HG02840 (cell line): Measurements from ENCODE around the gene ASGR2.
"Not testable (repeated sequence)": the region's sequence is repeated elsewhere in the genome, so short reads cannot be mapped to it uniquely, and the experiment has no call there.

ENCODE experiments used
- ATAC-seq: cut with Tn5 transposase; IDR thresholded peaks from one replicate; pipeline ENCODE4 v1.9.1; 2021; ENCODE audit warnings: mild to moderate bottlenecking, moderate library complexity, moderate number of reproducible peaks; ENCODE audit not compliant: unreplicated experiment, low FRiP score

ASGR2 gene, protein sequence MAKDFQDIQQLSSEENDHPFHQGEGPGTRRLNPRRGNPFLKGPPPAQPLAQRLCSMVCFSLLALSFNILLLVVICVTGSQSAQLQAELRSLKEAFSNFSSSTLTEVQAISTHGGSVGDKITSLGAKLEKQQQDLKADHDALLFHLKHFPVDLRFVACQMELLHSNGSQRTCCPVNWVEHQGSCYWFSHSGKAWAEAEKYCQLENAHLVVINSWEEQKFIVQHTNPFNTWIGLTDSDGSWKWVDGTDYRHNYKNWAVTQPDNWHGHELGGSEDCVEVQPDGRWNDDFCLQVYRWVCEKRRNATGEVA

DNA sequence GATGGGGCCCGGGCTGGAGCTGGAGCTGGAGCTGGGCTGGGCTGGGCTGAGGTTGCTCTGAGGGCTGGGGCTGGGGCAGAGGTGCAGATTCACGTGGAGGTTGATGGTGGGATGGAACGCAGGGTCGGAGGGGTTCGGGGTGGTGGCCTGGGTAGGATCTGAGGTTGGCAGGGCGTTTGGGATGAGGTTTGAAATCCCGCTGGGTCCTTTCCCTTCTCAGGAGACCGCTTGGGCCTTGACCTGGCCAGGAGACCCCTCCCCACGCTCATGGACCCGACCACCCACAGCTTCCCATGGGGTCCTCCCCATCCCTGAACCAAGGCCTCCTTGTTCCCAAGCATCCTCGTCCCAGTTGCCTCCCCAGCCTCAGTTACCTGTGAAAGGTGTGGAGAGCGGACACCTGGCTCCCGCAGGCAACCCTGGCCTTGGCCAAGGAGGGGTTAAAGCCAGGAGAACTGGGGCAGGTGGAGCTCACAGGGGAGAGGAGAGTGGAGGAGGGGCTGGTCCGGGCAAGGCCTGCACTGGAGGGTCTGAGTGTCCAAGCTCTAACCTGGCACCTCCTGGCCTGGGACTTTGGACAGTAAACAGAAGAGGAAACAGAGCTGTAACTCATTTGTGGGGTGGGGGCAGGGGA, at the start of gene ASGR2:
Gene ASGR2 (minus strand): TSS at position 582 of the 634 bp plus-strand sequence. CDS start 582 bp downstream, outside the sequence.
- ATAC-seq, result no peak

- not testable (repeated sequence) for ATAC-seq
Observed at GRCh38 chr17:7159571-7159970, 44.9 kb upstream of the ASGR2 start.

GRCh38 chr17:7158424-7158823, 43.8 kb upstream of the ASGR2 start:
- ATAC-seq, result not testable (repeated sequence)

DNA sequence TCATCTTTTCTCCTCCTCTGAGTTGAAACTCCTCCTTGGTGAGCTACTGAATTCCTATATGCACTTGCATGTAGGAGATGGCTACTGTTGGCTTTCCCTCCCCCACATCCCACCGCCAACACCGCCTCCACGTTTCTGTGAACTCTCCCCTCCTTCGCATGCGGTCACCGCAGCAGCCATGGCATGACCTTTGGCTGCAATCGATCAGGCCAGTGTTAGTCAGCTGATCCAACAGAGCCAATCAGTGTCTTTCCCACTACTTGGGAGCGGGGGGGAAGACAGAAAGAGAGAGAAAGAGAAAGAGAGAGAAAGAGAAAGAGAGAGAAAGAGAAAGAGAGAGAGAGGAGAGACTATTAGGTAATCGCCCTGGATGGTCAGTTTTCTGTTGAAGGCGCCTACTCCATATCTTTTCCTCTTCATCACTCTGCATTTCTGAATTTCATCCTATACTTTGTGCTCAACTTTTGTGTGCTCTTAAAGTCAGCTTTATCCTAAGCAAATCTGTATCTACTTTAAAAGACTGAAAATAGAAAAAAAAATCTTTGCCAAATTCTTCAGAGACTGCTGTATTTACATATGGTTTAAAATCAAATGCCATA, 41.8 kb upstream of the ASGR2 start:
- no peak for ATAC-seq

DNA sequence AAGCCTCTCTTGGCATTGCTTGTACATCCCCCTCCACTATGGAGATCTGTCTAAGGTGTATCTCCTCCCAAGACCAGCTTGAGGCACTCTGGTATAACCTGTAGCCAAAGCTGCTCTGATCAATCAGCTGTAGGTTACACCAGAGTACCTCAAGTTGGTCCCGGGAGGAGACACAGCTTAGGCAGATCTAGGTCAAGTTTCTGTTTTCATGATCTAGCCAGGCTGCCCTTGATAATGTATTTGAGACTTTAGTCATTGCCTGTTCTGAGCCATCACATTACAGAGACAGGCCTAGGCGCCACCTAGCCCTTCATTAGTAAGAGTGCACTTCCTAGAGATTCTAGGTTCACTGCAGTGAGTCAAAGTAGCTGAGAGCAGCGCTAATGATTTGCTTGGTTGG, 33.1 kb upstream of the ASGR2 start:
- ATAC-seq, result no peak

DNA sequence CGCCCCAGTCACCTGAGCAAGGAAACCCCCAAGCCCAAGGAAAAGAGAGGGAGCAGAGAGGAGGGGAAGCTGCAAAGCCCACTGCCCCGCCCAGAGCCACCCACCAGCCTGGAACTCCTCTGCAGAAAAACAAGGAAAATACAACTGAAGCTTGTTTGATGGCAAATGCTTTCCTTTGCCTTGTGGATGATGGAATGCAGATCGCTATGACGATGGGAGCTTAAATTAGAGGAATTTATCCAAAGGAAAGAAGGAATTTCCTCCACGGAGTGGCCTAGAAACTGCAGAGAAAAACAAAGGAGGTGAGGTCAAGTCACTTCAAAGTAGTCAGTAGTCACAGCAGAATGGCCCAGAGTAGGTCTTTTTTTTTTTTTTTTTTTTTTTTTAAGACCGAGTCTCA, 31.5 kb upstream of the ASGR2 start:
- no peak for ATAC-seq

DNA sequence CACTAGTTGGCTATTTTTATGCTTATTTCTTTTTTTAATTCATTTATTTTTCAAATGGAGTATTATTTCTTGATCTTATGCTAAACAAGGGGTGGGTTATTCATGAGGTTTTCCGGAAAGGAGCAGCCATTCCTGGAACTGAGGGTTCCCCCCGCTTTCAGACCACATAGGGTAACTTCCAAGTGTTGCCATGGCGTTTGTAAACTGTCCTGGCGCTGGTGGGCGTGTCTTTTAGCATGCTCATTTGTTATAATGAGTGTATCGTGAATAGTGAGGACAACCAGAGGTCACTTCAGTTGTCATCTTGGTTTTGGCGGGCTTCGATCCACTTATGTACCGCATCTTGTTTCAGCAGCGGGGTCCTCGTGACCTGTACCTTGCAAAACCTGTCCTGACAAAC, 29.6 kb upstream of the ASGR2 start:
- ATAC-seq, result no peak

DNA sequence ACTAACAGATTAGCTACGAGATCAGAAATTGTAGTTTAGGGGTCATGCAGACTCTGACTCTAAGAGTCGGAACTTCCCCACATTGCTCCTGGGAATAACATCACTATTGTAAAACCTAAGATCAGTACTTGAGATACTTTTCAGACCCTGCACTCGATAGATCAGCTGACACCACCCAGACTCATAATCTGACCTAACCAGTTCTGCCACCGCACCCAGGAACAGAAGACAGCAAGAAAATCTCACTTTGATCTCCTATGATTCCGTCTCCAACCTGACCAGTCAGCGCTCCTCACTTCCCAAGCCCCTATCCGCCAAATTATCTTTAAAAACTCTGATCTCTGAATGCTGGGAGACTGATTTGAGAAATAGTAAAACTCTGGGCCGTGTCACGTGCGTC, 27.2 kb upstream of the ASGR2 start:
- ATAC-seq, result no peak

DNA sequence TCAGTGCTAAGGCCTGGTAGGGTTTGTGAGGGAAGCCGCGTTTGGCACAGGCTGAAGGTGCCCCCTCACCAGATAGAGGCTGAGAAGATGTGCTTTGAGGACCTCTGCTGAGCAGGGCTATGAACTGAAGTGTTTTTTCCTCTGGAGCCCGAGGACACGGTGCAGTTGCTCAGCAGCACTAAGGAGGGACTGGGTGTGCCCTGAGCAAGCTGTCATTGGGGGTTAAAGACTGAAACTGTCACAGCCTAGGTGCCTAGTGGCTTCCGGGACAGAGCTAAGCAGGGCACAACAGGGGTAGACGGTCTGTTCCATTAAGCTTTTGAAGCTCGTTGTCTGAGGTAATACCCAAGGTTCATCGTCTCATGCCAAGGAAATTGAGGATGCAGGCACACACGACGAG, 24.8 kb upstream of the ASGR2 start:
- no peak for ATAC-seq

- no peak for ATAC-seq
Observed at GRCh38 chr17:7138800-7139381, 24.3 kb upstream of the ASGR2 start.

GRCh38 chr17:7137171-7137943, 22.7 kb upstream of the ASGR2 start:
- ATAC-seq, result no peak

- ATAC-seq, result no peak
Observed at GRCh38 chr17:7136266-7136877, 21.8 kb upstream of the ASGR2 start.

GRCh38 chr17:7133916-7134315, 19.3 kb upstream of the ASGR2 start:
- ATAC-seq, result no peak

DNA sequence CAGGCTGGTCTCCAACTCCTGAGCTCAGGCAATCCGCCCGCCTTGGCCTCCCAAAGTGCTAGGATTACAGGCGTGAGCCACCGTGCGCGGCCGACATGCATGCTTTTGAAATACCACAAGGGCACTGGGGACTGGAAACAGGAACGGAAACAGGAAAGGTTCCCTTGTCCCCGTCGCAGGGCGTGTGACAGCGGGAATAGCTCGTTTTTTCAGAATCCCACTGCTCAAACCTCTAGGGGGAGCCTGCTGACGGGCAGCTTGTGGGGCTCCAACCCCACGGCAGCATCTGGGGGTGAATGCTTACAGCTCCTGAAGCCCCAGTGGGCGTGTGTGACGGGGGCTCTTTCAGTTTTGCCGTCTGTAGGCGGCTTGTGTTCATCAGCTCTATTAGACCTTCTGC, 18.8 kb upstream of the ASGR2 start:
- ATAC-seq, result no peak

DNA sequence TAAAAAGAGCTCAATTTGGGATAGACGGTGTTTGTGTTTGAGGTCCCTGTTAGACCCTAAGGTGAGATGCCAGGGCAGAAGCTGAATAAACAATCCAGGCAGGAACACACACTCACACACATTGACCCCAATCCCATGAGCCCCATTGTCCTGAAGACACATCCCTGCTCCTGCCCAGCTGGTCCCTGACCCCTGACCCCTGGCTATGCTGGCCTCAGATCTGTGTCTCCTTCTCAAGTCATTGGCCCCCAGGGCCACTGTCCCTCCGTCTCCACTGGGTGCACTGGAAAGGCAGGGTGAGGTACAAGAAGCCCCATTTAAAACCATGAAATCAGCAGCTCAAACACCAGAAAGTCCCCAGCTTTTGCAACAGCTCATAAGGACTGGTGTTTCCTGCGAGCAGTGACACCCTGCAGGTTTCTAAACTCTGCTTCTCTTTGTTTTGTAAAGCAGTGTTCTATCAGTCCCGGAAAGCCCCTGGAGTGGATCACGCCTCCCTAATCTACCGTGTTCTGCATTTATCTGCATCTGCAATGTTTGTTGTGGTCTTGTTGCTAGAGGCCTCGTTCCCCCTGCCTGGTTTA, 18.0 kb upstream of the ASGR2 start:
- peak; percentile 57 for ATAC-seq

DNA sequence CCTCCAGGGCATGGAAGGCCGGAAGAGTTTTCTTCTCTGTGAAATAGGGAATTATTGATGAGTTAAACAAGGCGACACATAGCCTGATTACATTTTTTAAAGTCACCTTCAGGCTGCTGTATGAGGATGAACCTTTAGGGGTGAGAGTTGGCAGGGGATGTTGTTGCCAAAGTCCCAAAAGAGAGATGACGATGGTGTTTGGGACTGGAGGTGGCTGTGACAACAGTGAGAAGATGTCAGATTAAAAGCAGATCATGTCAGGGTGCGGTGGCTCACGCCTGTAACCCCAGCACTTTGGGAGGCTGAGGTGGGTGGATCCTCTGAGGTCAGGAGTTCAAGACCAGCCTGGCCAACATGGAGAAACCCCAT, 16.8 kb upstream of the ASGR2 start:
- ATAC-seq, result no peak

GRCh38 chr17:7130621-7131422, 16.2 kb upstream of the ASGR2 start:
- ATAC-seq, result no peak

DNA sequence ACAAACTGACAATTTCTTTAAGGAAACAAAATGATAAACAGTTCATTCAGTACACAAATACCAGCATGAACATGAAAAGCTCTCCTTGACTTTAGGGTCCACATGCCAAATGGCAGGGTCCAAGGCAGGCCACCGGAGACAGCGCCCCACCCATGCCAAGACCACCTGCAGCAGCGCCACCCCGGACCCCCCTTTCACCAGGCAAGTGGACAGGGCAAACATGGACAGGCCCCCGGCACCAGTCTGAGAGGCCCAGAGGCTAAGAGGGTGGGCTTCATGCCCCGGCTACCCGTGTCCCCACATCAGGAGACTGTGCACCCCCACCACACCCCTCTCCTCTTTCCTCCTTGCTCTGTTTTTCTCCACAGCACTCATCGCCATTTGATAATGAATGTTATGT, 14.7 kb upstream of the ASGR2 start:
- ATAC-seq, result no peak

- ATAC-seq, result no peak
Observed at GRCh38 chr17:7128160-7128559, 13.5 kb upstream of the ASGR2 start.
